NOMO-1 treated with DMSO at 0.1 percent for 48 hours (cell line): ENCODE data around the gene TTC39A.
"Not testable (repeated sequence)": the region's sequence is repeated elsewhere in the genome, so short reads cannot be mapped to it uniquely, and the experiment has no call there.

Experiments used
- DNase-seq: peaks from one replicate; lab custom pipeline; 2025; ENCODE audit not compliant: unreplicated experiment; lab: John Stamatoyannopoulos, UW

TTC39A gene

DNA sequence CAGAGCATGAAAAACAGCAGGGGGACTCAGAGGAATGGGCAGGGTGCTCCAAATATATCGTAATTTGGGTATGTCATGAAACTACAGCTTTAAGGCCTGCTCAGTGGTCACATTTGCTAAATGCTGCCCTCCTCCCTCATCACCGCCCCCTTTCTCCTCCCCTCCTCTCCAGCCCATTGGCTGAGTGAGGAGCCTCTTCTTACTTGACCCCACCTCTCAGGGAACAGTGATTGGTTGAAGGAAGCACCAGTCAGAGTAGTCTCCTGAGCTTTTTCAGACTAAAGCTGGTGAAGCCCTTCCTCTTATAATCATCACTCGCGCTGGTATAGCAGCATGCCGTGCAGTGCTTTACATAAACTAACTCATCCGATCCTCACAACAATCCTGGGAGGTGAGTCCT lies 10.0 kb upstream of the TTC39A start:
- DNase-seq, result no peak

DNA sequence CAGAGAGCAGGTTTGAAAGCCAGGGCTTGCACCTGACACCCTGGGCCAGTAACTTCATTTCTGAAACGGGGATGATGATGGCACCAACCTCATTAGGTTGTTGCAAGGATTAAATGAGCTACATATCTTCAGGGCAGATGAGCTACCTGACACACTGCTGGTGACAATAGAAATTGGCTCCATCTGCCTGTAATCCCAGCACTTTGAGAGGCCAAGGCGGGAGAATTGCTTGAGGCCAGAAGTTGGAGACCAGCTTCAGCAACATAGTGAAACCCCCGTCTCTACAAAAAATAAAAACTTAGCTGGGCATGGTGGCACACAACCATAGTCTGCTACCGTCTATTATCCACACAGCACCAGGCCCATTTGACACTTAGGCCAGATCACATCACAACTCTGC lies 6.3 kb upstream of the TTC39A start:
- no peak for DNase-seq

DNA sequence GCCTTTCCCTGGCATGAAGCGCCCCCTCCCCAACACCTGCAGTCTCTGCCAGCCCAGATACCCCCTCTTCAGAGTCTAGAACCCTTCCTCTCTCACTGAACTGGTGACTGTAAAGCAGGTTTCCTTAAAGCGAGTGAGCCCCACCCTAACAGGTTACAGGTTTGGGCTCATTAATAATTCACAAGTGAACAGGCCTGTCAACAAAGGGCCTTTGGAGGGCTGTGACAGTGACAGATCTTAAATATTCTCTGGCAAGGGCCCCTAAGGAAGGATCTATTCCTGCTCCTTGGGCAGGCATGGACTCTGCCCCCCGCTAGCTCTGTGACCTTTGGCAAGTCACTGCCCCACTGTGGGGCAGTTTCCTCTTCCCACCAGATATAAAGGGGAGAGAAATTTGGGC lies 5.6 kb upstream of the TTC39A start:
- DNase-seq, result no peak

DNA sequence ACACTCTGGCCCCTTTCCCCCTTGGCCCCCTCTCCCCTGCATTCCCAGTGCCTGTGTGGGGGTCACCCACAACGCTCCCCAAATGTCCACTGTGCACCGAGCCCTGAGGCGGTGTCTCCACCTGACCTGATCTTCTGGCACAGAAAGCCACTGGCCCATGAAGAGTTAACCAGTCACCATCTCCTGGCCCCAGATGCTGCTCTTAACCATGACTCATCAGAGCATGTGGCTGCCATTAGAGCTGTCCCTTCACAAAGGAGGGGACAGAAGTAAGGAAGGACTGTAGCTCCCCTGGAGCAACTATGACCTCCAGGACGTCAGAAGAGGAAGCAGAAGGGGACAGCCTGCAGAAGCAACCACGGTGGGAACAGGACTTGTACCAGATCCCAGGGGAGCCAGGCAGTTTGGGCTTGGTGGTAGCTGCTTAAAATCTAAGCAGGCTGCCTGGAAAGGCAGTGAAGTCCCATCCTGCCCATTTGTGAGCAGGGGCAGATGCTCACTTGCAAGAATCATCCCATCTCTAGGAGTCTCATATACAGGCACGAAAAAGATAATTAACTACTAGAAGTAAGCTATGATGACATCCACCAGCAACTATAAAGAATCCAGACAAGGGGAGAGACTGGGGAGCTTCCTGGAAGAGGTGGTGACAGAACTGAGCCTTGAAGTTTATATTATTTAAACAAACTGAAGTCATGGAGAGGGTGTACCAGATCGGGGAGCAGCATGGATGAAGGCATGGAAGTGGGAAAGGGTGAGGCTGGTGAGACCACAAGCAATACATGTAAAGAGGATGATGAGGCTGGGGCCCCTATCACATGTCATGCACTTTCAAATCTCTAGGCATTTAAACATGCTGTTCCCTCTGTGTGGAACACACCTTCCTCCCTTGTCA lies 1.1 kb upstream of the TTC39A start:
- peak; percentile 77 for DNase-seq

DNA sequence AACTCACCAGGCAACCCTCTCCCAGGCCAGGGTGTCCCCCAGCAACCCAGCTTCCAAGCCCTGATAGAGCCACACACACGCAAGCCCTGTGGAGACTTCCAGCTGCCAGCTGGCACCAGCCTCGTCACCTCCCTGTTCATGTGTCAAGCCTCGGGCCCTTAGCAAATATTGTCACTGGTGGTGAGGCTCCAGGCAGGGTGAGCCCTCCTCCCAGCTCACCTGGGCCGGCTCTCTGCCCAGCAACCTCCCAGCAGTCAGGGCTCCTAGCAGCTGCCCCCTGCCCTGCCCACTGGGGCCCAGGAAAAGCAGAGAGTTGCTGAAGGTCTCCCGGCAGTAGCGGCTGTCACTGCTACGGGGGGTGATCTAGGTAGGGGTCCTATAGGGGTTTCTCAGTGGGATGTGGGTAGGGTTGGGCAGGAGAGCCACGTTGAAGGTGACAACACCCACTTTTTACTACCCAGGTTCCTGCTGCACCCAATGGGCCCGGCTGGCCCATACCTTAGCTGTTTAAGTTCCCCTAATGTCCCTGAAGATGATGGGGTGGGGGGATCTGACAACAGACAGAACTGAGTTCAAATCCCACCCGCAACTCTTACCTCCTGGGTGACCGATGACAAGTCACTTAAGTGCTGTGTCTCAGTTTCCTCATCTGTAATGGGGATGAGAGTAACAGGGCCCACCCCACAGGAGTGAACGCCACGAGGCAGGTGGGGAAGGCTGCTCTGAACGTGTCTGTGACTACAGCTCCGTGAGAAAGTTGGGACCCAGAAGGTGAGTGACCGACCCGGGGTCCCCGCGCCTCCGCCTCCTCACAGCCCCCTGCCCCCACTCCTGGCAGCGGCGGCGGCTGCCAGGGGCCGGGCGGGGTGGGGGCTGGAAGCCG lies 678 bp downstream of the TTC39A start:
- no peak for DNase-seq

DNA sequence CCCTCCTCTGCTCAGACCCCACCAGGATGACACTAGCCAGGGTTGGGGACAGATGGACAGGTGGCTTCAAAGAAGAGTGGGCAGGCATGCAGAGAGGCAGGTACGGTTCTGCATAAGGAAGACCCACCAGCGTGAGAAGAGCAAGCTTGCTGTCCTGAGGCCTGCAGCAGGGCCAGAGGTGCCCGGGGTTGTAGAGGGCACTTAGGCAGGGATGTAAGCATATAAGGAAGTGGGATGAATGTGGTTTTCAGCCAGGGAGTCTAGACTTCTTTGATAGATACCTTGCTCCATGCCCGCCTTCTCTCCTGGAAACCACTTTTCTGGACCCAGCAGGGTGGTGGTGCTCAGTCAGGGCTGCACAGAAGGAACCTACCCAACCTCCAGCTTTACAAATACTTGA lies 1.4 kb downstream of the TTC39A start:
- DNase-seq, result no peak

DNA sequence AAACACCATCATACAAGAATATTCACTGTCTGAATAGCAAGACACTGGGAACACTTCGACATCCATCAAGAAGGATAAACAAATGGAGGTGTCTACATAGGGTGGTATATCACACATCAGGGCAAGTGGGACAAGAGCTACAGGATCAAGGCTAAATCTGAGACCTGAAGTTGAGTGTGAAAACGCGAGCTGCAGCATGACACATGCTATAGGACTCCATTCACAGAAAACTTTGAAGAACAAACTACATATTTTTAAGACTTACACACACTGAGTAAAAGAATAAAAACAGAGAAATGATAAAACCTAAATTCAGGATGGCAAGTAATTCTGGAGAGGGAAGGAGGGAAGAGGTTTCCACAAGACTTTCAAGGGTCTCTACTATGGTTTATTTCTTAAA lies 2.1 kb downstream of the TTC39A start:
- no peak for DNase-seq

DNA sequence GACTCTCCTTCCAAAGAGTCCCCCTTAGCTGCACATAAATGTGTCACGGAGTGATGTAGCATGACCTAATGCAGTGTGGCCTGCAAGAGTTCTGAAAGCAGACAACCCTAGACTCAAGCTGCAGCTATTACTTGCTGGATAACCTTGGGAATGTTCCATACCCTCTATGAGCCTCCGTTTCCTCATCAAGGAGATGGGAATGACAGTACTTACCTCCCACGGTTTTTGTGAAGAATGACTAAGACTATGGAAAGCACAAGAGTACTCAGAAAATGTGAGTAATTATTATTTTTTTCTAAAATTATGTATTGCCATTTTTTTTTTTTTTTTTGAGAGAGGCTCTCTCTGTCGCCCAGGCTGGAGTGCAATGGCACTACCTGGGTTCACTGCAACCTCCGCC lies 3.0 kb downstream of the TTC39A start:
- DNase-seq, result no peak

DNA sequence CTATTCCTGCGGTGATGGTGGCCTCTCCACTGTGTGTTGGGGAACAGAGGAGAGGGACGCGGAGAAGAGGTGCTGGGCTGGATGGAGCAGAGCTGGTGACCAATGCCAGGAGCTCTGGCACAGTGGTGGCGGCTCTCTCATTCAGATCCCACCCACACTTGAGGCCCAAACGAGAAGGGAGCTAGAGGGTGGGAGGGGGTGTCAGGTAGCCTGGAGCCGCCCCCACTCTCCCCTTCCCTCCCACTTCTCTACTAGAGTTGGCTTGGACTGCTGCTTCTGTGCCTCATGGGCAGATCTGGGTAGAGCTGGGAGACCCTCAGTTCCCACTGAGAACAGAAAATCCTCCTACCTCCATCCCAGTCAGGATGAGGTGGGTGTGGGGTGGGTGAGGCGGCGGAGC lies 3.5 kb downstream of the TTC39A start:
- DNase-seq, result no peak

DNA sequence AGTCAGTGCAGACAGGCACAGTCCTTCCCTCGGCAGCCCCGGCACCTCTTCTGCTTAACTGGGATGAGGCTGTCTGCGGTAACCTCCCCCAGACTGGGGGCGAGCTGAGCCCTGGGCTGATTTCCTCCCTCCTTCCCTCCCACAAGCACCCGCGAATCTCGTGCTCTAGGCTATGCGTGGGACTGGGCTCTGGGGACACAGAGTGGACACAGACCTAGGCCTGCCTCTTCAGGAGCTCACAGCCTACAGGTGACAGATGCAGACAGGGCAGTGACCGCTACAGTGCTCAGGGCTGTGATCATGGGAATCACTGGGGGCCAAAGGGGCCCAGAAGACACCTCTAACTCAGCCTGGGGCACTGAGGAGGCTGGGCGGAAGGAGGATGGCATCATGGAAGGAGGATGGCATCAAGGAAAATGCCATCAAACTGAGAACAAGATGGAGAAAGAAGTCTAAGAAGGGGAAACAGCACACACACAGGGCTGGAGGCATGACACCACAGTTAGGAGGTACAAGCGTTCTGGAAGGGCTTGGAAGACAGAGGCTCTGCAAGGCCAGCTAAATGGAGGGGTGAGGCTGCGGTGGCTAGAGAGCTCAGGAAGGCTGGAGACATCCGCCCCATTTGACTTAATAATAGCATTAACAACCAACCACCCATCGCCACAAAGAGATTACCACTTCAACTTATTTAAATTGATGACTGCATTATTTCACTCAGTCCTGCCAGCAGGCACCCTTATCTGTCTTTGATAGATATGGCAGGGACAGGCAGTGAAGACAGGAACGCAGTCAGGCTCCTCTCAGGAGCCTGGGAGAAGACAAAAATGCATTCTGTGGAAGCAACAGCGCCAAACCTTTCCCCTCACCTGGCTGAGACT lies 4.2 kb downstream of the TTC39A start:
- no peak for DNase-seq

DNA sequence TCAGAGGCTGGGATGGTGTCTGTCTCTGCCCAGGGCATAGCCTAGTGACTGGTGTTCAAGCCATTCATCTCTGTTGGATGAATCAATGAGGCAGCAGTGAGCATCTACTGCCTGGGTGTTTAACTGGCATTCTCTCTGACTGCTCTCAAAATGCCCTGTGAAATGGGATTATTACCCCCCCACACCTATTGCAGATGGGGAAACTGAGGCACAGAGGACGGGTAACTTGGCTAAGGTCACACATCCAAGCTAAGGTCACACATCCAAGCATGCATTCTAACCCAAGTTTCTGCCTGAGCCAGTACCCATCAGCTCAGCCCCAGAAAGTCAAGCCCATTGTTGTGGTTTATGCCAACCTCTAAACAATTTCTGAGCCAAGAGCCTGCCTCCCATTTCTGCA lies 5.0 kb downstream of the TTC39A start:
- DNase-seq, result no peak

DNA sequence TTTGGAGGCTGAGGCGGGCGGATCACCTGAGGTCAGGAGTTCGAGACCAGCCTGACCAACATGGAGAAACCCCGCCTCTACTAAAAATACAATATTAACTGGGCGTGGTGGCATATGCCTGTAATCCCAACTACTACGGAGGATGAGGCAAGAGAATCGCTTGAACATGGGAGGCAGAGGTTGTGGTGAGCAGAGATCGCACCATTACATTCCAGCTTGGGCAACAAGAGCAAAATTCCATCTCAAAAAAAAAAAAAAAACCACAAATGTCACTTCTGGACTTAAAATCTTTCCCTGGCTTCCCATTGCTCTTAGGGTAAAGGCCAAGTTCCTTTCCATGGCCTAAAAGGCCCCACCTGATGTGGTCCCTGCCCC lies 5.4 kb downstream of the TTC39A start:
- not testable (repeated sequence) for DNase-seq

DNA sequence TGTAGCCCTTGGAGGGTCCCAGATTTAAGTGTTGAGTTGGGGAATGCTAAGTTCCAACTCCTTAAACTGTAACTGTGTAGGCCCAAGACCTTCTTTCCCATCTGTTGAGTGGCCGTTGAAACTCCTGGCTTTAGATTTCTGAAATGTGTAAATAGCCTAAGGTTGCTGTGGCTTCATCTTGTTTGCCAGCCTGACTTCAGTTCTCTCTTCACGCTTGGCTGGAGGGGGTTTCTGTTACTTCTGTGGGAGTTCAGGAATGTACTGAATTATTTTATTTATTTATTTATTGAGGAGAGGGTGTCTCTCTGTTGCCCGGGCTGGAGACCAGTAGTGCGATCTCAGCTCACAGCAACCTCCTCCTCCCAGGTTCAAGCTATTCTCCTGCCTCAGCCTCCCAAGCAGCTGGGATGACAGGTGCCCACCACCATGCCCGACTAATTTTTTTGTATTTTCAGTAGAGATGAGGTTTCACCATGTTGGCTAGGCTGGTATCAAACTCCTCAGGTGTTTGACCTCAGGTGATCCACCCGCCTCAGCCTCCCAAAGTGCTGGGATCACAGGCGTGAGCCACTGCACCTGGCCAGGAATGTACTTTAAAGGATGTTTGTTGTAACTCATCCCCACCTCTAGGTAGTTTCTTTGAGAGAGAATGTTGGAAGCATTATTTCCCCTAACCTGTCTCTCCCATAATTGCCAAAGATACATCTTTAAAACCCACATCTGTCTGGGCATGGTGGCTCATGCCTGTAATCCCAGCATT lies 5.9 kb downstream of the TTC39A start:
- no peak for DNase-seq

DNA sequence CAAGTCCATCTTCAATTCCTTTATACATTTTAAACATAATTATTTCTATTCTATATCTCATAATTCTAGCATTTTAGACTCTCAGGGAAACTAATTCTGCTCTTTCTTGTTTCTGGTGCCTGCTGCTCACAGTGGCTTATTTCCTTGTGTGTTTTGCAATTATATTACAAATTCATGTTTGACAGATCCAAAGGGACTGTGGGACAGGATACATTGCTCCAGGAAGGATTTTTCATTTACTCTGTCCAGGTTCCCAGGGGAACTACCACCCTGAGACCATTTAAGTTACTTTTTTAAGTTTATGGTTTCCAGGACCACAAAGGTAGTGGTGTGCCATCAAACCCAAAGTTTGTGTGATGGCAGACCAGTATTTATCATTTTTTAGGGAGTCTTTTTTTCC lies 6.6 kb downstream of the TTC39A start:
- no peak for DNase-seq

DNA sequence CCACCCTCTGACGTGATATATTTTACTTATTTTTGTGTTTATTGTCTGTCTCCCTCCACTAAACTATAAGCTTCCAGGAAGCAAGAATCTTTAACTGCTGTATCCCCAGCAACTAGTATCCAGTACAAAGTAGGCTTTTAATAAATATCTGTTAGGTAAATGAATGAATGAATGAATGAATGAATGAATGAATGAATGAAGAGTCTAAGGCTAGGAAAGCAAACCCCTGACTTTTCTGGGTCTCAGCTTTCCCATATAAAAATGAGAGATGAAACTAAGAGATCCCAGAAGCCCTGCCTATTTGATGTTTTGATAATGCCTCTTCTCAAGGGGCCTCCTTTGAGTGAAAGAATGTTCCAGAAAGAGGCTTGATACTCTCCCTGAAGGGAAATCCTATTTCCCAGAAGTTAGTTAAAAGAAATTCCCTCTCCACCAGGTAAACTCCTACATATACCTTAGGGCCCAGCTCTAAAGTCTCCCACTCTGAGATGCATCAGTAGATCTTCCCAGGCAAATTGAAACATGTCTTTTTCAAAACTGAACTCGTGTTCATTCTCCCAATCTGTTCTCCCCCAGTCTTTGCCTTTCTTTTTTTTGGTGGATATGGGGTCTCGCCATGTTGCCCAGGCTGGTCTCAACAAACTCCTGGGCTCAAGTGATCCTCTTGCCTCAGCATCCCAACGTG lies 7.8 kb downstream of the TTC39A start:
- no peak for DNase-seq

DNA sequence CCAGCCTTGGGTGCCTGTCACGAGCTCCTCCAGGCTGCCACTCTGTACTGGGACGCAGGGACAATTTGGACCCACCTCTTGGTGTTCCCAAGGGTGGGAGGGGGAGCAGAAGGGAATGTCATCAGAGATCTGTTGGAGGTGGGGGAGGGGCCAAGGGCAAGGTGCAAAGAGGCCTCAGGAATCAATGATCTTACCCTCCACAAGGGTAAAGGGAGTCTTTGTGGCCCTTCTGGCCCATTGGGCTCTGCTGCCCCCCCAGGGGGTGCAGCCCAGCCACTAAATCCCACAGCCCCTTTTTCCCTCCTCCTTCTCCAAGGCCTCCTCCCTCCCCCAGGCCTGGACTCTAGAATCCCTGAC lies 8.5 kb downstream of the TTC39A start:
- DNase-seq, result no peak

DNA sequence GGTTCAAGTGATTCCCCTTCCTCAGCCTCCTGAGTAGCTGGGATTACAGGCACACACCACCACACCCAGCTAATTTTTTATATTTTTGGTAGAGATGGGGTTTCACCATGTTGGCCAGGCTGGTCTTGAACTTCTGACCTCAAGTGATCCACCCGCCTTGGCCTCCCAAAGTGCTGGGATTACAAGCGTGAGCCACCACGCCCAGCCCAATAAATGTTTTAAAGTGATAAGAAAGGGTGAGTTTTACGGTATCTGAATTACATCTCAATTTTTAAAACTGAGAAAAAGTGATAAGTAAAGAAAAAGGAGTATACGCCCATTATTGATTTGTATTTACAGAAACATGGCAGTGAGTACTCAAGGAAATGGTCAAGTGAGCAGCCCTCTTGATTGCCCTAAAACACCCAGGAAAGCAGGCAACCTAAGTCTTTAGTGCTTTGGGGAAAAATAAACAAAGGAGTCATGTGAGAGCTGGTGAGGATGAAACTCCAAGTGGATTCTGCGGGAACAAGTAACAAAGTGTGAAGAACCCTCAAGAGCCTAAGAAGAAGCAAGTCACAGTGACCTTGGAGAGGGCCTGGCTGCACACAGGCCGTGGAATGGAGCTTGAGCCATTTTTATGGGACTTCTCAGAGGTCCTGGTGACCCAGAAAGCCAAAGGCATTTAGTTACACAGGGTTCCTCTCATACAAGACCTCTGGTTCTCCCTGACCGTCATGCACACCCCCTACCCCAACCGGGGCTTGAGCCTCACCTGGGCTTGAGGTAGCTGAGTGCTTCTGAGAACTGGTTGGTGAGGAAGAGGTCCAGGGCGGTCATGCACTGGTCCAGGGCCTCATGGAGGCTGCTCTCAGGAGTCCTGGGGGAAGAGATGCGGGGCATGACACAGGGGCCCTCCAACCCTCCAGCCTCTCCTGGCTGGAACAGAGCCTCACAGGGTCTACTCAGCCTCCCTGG lies 9.1 kb downstream of the TTC39A start:
- no peak for DNase-seq

DNA sequence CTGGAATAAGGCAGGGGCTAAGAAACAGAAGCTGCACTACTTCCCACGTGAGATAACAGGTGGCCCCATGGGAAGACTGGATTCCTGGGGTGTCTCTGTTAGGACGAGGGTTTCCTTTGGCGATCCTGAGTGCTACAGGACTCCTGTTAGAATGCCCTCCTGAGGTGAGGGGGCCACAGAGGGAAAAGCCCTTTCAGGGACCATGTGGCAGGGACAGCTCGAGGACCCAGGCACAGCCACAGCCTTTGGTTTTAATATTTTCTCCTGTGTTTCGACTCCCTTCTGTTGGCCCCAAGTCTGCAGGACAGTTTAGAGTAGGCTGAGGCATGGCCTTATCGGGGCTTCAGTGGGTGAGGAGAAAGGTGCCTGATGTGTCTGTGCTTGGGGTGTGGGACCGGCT lies 12.6 kb downstream of the TTC39A start:
- DNase-seq, result no peak

DNA sequence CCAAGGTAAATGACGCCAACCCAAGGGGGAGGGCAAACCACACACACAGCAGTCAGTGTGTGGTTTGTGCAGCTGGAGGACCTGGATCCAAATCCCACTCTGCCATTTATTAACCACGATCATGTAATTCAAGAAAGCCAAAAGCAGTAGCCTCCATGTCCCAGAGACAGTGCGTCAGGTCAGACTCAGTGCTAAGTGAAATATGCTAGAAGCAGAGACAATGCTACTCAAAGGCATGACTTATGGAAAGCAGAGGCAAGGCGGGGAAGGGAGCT lies 13.6 kb downstream of the TTC39A start:
- DNase-seq, result no peak
